ENCODE data around the gene ZSWIM4. TPM values are rescaled to one million over a fixed set of nuclear protein-coding genes. Genes with fewer than 3 reads are reported as not detected.

Gene ZSWIM4
- polyA plus RNA-seq, 3 donors, result 0.19 to 1.1 (median 0.23) TPM

DNA sequence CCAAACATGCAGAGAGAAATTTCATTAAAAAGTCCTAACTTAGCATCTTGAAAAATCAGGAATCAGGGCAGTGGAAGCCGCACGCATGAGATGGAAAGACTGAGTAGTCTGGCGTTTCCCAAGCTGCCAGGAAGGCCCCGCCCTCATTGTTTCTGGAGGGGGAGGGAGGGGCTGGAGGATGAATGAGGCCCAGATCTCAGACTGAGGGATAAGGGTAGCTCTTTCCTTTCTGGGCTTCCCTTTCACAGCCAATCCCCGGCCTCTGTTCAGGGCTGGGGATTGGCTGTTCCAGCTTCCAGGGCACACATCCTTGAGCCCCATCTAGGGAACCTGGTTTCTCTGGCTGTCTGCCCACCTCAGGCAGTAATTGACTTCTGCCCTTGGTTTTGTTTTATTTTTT is 13.7 kb upstream of the ZSWIM4 start:
- Mint-ChIP-seq H3K4me3 (no peak overlapping the region), H3K4me1 (peaks cover 13% of the 10 kb centered on the region), H3K9me3 (peaks cover 0 to 3% (median 0%) of the 10 kb centered on the region in 7 donors), H3K27me3 (ENCODE audit: low read depth in 3 of 3) (peaks cover 0 to 3% (median 0%) of the 10 kb centered on the region in 3 donors), H3K27ac (no peak overlapping the region), H3K36me3 (peaks cover 24 to 27% of the 10 kb centered on the region in 2 donors)
- H3K27me3 ChIP-seq (ENCODE audit: control insufficient read depth in 2 of 2, insufficient read depth in 2 of 2, low read length in 2 of 2), result no peaks in the 10 kb centered on the region
- no peak overlapping the region for H3K9ac ChIP-seq (ENCODE audit: insufficient read depth, low read length, poor library complexity, severe bottlenecking)
- peak overlapping the region; percentile 42 for H2AFZ ChIP-seq (ENCODE audit: insufficient read depth, low read depth, low read length, poor library complexity, severe bottlenecking)
- no peak overlapping the region for H3K4me2 ChIP-seq (replicated peaks; ENCODE audit: extremely low read depth, low read length, poor library complexity, severe bottlenecking)
- no peak for DNase-seq
- H3K79me2 ChIP-seq (ENCODE audit: insufficient read depth, low read length), result no peaks in the 10 kb centered on the region
- peaks cover 4 to 12% of the 10 kb centered on the region in 2 donors for H3K4me1 ChIP-seq (ENCODE audit: control insufficient read depth in 1 of 2, insufficient read depth in 2 of 2, low read length in 2 of 2)
- peaks cover under 1% of the 10 kb centered on the region for H4K20me1 ChIP-seq (ENCODE audit: insufficient read depth, low read length)
- peaks cover 20 to 29% of the 10 kb centered on the region in 2 donors for H3K36me3 ChIP-seq (replicated peaks in 1 of 2; ENCODE audit: control insufficient read depth in 1 of 2, insufficient read depth in 2 of 2, low read length in 2 of 2)
- intact Hi-C loops (cut with micrococcal nuclease), result loop anchor here in 1 of 2 donors (5.0 kb wide), 1 partner anchor 86 kb away; no protein-coding TSS in a partner anchor
- TF ChIP-seq, protein P1, sequence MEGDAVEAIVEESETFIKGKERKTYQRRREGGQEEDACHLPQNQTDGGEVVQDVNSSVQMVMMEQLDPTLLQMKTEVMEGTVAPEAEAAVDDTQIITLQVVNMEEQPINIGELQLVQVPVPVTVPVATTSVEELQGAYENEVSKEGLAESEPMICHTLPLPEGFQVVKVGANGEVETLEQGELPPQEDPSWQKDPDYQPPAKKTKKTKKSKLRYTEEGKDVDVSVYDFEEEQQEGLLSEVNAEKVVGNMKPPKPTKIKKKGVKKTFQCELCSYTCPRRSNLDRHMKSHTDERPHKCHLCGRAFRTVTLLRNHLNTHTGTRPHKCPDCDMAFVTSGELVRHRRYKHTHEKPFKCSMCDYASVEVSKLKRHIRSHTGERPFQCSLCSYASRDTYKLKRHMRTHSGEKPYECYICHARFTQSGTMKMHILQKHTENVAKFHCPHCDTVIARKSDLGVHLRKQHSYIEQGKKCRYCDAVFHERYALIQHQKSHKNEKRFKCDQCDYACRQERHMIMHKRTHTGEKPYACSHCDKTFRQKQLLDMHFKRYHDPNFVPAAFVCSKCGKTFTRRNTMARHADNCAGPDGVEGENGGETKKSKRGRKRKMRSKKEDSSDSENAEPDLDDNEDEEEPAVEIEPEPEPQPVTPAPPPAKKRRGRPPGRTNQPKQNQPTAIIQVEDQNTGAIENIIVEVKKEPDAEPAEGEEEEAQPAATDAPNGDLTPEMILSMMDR (IDR thresholded peaks at IDR 0.05), result no peak
- H3K9me3 ChIP-seq (replicated peaks in 1 of 2; ENCODE audit: control insufficient read depth in 1 of 2, insufficient read depth in 1 of 2, low read length in 2 of 2), result no peaks in the 10 kb centered on the region
- no peak overlapping the region for H3K4me3 ChIP-seq (replicated peaks in 1 of 3; ENCODE audit: low read depth in 2 of 3, low read length in 3 of 3)
- 13% methylated on average over 1 of the region's 5 CpGs for WGBS (ENCODE audit: insufficient coverage)
- H3K27ac ChIP-seq (ENCODE audit: low read depth in 1 of 2, low read length in 2 of 2), result no peak overlapping the region

DNA sequence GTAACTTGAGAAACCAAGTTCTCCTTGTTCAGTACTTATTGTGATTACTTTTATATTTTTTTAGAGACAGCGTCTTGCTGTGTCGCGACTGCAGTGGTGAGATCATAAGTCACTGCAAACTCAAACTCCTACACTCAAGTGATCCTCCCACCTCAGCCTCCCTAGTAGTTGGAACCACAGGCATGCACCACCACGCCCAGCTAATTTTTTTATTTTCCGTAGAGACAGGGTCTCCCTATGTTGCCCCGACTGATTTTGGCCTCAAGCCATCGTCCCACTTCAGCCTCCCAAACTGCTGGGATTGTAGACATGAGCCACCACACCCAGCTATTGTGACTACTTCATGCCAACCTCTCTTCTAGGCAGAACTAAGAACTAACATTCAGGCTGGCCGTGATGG is 12.7 kb upstream of the ZSWIM4 start:
- Histone ChIP-seq H3K4me3 (replicated peaks in 1 of 3; ENCODE audit: low read depth in 2 of 3, low read length in 3 of 3) (no peak overlapping the region), H3K79me2 (ENCODE audit: insufficient read depth, low read length) (no peaks in the 10 kb centered on the region), H3K27ac (ENCODE audit: low read depth in 1 of 2, low read length in 2 of 2) (no peak overlapping the region), H4K20me1 (ENCODE audit: insufficient read depth, low read length) (no peaks in the 10 kb centered on the region), H3K9me3 (replicated peaks in 1 of 2; ENCODE audit: control insufficient read depth in 1 of 2, insufficient read depth in 1 of 2, low read length in 2 of 2) (no peaks in the 10 kb centered on the region), H3K27me3 (ENCODE audit: control insufficient read depth in 2 of 2, insufficient read depth in 2 of 2, low read length in 2 of 2) (no peaks in the 10 kb centered on the region), H3K9ac (ENCODE audit: insufficient read depth, low read length, poor library complexity, severe bottlenecking) (no peak overlapping the region), H3K4me2 (replicated peaks; ENCODE audit: extremely low read depth, low read length, poor library complexity, severe bottlenecking) (no peak overlapping the region), H3K36me3 (replicated peaks in 1 of 2; ENCODE audit: control insufficient read depth in 1 of 2, insufficient read depth in 2 of 2, low read length in 2 of 2) (peaks cover 19% of the 10 kb centered on the region in 2 donors), H2AFZ (ENCODE audit: insufficient read depth, low read depth, low read length, poor library complexity, severe bottlenecking) (no peak overlapping the region), H3K4me1 (ENCODE audit: control insufficient read depth in 1 of 2, insufficient read depth in 2 of 2, low read length in 2 of 2) (peaks cover 12 to 20% of the 10 kb centered on the region in 2 donors)
- peaks cover 19 to 20% of the 10 kb centered on the region in 2 donors for H3K36me3 Mint-ChIP-seq
- 100% methylated on average over 3 of the region's 8 CpGs for WGBS (ENCODE audit: insufficient coverage)
- no peak for DNase-seq
- H3K9me3 Mint-ChIP-seq, result peaks cover 0 to 3% (median 0%) of the 10 kb centered on the region in 7 donors
- intact Hi-C loops (cut with micrococcal nuclease), result loop anchor here in 1 of 2 donors (5.0 kb wide), 1 partner anchor 85 kb away; no protein-coding TSS in a partner anchor
- peaks cover 18% of the 10 kb centered on the region for H3K4me1 Mint-ChIP-seq
- H3K27ac Mint-ChIP-seq, result no peak overlapping the region
- TF ChIP-seq, protein P1 (IDR thresholded peaks at IDR 0.05), result no peak
- H3K4me3 Mint-ChIP-seq, result no peak overlapping the region
- H3K27me3 Mint-ChIP-seq (ENCODE audit: low read depth in 3 of 3), result peaks cover 0 to 3% (median 0%) of the 10 kb centered on the region in 3 donors

All from CD14-positive monocyte (primary cell).